ENCODE data around the gene TBL3.
"Not testable (repeated sequence)": the region's sequence is repeated elsewhere in the genome, so short reads cannot be mapped to it uniquely, and the experiment has no call there.

The TBL3 gene

DNA sequence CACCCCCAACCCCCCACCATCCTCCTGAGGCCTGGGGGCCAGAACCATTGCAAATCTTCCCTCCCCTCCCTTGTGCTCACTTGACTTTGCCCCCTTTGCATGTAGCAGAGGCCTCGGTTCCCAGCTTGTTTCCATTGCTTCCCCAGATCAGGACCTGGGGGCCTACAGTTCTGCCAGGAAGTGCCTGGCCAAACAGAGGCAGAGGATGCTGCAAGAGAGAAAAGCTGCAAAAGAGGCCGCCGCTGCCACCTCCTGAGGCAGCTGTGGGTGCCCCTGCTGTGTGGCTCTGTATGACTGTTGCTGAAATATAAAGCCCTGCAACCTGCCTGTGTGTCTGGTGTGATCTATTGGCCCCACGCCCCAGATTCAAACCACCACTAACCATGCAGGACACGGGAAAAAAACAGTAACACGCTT is 10.2 kb upstream of the TBL3 start:
- peak; percentile 17 for TF ChIP-seq POLR2A (IDR thresholded peaks at IDR 0.05; ENCODE audit: extremely low read depth, insufficient read length)
- TF ChIP-seq, protein P1, sequence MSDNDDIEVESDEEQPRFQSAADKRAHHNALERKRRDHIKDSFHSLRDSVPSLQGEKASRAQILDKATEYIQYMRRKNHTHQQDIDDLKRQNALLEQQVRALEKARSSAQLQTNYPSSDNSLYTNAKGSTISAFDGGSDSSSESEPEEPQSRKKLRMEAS (IDR thresholded peaks at IDR 0.05; ENCODE audit: low read depth, low read length), result no peak
- peak; percentile 73 for DNase-seq (ENCODE audit: low read depth)
- peak overlapping the region; percentile 97 for H3K4me3 ChIP-seq (ENCODE audit: low read depth, low read length)

DNA sequence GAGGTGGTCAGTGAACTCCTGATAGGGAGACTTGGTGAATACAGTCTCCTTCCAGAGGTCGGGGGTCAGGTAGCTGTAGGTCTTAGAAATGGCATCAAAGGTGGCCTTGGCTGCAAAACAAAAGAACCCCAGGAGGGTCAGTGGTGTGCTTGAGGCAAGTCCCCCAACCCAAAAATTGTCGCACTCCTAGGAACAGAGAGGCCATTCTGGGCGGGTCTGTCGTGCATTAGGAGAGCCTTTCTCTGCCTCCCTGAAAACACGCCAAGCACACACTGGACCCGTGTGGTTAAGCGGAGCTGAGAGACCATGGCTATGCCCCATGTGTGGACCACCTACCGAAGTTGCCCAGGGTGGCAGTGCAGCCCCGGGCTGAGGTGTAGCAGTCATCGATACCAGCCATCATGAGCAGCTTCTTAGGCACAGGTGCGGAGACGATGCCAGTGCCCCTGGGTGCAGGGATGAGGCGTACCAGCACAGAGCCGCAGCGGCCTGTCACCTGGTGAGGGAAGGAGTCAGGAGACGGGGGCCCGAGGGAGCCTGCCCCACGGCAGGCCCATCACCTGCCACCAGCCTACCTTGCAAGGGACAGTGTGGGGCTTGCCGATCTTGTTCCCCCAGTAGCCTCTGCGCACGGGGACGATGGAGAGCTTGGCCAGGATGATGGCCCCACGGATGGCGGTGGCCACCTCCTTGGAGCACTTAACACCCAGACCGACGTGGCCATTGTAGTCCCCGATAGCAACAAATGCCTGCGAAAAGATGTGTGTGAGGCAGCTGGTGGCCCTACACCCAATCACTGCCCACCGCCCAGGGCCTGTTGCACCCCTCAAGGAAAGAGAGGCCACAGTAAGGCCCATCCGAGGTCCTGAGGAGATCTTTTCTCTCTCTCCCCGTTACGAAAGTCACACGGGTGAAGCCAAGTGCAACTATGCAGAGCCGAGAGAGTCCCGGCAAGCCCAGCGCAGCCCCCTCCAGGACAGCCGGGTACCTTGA is 9.4 kb upstream of the TBL3 start:
- DNase-seq (ENCODE audit: low read depth), result not testable (repeated sequence)
- peak overlapping the region; percentile 97 for H3K4me3 ChIP-seq (ENCODE audit: low read depth, low read length)

GRCh38 chr16:1963806-1964505 is 7.9 kb upstream of the TBL3 start:
- TF ChIP-seq MYC (IDR thresholded peaks at IDR 0.05; ENCODE audit: low read depth, low read length) (no peak), CTCF (IDR thresholded peaks at IDR 0.05; ENCODE audit: low read depth, low read length) (no peak), POLR2A (IDR thresholded peaks at IDR 0.05; ENCODE audit: extremely low read depth, insufficient read length) (no peak)
- TF ChIP-seq, protein P1 (IDR thresholded peaks at IDR 0.05; ENCODE audit: low read depth, low read length), result no peak
- H3K4me3 ChIP-seq (ENCODE audit: low read depth, low read length), result peak overlapping the region; percentile 97
- no peak for DNase-seq (ENCODE audit: low read depth)

- peak within 1 kb of the TSS; percentile 97 for H3K4me3 ChIP-seq (ENCODE audit: low read depth, low read length)
- TF ChIP-seq, protein P1 (IDR thresholded peaks at IDR 0.05; ENCODE audit: low read depth, low read length), result peak; percentile 88
- no peak for TF ChIP-seq CTCF (IDR thresholded peaks at IDR 0.05; ENCODE audit: low read depth, low read length)
- peak; percentile 95 for TF ChIP-seq MYC (IDR thresholded peaks at IDR 0.05; ENCODE audit: low read depth, low read length)
- peak; percentile 99 for TF ChIP-seq POLR2A (IDR thresholded peaks at IDR 0.05; ENCODE audit: extremely low read depth, insufficient read length)
- peak; percentile 98 for DNase-seq (ENCODE audit: low read depth)
Measured at GRCh38 chr16:1964506-1965395, 7.1 kb upstream of the TBL3 start, which contains the start of gene RPS2. RPS2 (minus strand) TSS chr16:1964826; CDS start chr16:1964625, 201 bp downstream.

- H3K4me3 ChIP-seq (ENCODE audit: low read depth, low read length), result peak overlapping the region; percentile 97
- TF ChIP-seq POLR2A (IDR thresholded peaks at IDR 0.05; ENCODE audit: extremely low read depth, insufficient read length) (no peak), MYC (IDR thresholded peaks at IDR 0.05; ENCODE audit: low read depth, low read length) (no peak), CTCF (IDR thresholded peaks at IDR 0.05; ENCODE audit: low read depth, low read length) (no peak)
- TF ChIP-seq, protein P1 (IDR thresholded peaks at IDR 0.05; ENCODE audit: low read depth, low read length), result no peak
- DNase-seq (ENCODE audit: low read depth), result no peak
Measured at GRCh38 chr16:1965396-1966001, 6.4 kb upstream of the TBL3 start.

DNA sequence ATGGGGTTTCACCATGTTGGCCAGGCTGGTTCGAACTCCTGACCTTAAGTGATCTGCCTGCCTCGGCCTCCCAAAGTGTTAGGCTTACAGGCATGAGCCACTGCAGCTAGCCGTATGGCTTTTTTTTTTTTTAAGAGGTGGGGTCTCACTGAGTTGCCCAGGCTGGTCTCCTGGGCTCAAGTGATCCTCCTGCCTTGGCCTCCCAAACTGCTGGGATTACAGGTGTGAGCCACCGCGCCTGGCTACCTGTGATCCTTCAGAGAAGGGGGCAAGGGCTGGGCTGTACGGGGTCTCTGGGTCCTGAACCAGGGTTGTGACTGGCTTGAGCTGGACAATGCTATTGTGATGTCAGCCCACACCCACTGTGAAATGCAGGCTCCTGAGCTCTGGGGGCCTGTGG is 5.4 kb upstream of the TBL3 start, which contains the start of gene RNF151:
Gene RNF151 (plus strand): TSS at position 397 of the 400 bp plus-strand sequence. CDS start 26 bp downstream, outside the sequence.
- TF ChIP-seq POLR2A (IDR thresholded peaks at IDR 0.05; ENCODE audit: extremely low read depth, insufficient read length) (no peak), CTCF (IDR thresholded peaks at IDR 0.05; ENCODE audit: low read depth, low read length) (no peak), MYC (IDR thresholded peaks at IDR 0.05; ENCODE audit: low read depth, low read length) (no peak)
- TF ChIP-seq, protein P1 (IDR thresholded peaks at IDR 0.05; ENCODE audit: low read depth, low read length), result no peak
- DNase-seq (ENCODE audit: low read depth), result no peak
- peak within 1 kb of the TSS; percentile 97 for H3K4me3 ChIP-seq (ENCODE audit: low read depth, low read length)

Data from NB4 (cell line).